K562 (cell line): ENCODE data around the gene QRICH1. TPM values are rescaled to one million over a fixed set of nuclear protein-coding genes. Genes with fewer than 3 reads are reported as not detected.

ENCODE experiments used
- ETV1 ChIP-seq: fragments of 450-650 bp; conservative IDR thresholded peaks from 2 replicates; pipeline ENCODE4 v1.6.1; 2016; ENCODE audit warnings: missing genetic modification characterization, control low read depth, low read depth, missing compliant biosample characterization
- HLTF ChIP-seq: fragments of 450-650 bp; IDR thresholded peaks from 2 replicates; pipeline ENCODE4 v1.6.1; 2016
- KDM1A ChIP-seq, 2 experiments: fragments of 450-650 bp; IDR thresholded peaks; 2 replicates each; pipeline ENCODE4 v1.6.1; 2016; ENCODE audit warnings: mild to moderate bottlenecking in 2 of 2
- RBM14 ChIP-seq: fragments of 200-400 bp; formaldehyde crosslinking; IDR thresholded peaks from 2 replicates; pipeline ENCODE4 v1.6.1; 2018; ENCODE audit warnings: low read depth, mild to moderate bottlenecking, low read length, moderate library complexity, borderline replicate concordance; ENCODE audit not compliant: insufficient read depth
- SP2 ChIP-seq: IDR thresholded peaks from 2 replicates; pipeline ENCODE4 v1.6.1; 2011; ENCODE audit warnings: mild to moderate bottlenecking, low read depth, low read length, moderate library complexity; ENCODE audit not compliant: poor library complexity, severe bottlenecking; ENCODE audit errors: extremely low read depth
- TCF7L2 ChIP-seq: fragments of 150-350 bp; IDR thresholded peaks from 2 replicates; pipeline ENCODE4 v1.6.1; 2016; ENCODE audit warnings: low read depth, mild to moderate bottlenecking, low read length, moderate library complexity
- ZNF175 ChIP-seq: fragments of 200-800 bp; sonication (Bioruptor generic); IDR thresholded peaks from 2 replicates; pipeline ENCODE4 v1.6.1; 2016; ENCODE audit warnings: low read depth, mild to moderate bottlenecking, missing genetic modification characterization, missing compliant biosample characterization
- ZNF75A ChIP-seq: fragments of 450-650 bp; formaldehyde crosslinking; IDR thresholded peaks from 2 replicates; pipeline ENCODE4 v1.4.0; 2020; ENCODE audit warnings: mild to moderate bottlenecking
- polyA plus RNA-seq, 8 experiments: library from polyadenylated mRNA; depleted of rRNA in 4 of 8; stranded (reverse) in 5 of 8; unstranded in 3 of 8; fragments of >200 nt; fragmentation: Nextera tagmentation in 2 of 8; fragmentation: Illumina TruSeq in 1 of 8; extraction: Ambion mirVana in 2 of 8; extraction: Trizol in 1 of 8; gene quantifications; 2 replicates each; pipeline versions ENCODE4 v1.2.1 to v1.2.3, GENCODE V29; 2011 to 2014; ENCODE audit warnings: inconsistent platforms in 1 of 8, missing spikeins in 1 of 8
- total RNA-seq, 7 experiments: library from RNA; depleted of rRNA in 6 of 7; stranded (reverse); fragments of >200 nt in 6 of 7; fragmentation: Illumina TruSeq in 2 of 7; extraction: Trizol in 2 of 7; gene quantifications; 2 replicates each; pipeline versions ENCODE4 v1.2.1 to v1.2.3, GENCODE V29; 2011 to 2021; ENCODE audit warnings: low replicate concordance in 1 of 7
- TF ChIP-seq, protein P1 (sequence below): sonication (generic); formaldehyde crosslinking; IDR thresholded peaks from 2 replicates; pipeline ENCODE4 v1.8.0; 2022; ENCODE audit warnings: mild to moderate bottlenecking, missing genetic modification reagents
- TF ChIP-seq, protein P2 (sequence below): fragments of 250-450 bp; sonication (Bioruptor Pico); IDR thresholded peaks from 2 replicates; pipeline ENCODE4 v1.8.0; 2021; ENCODE audit warnings: moderate library complexity, mild to moderate bottlenecking, inconsistent platforms
- TF ChIP-seq, protein P3 (sequence below): fragments of 450-650 bp; IDR thresholded peaks from 2 replicates; pipeline ENCODE4 v1.6.1; 2016; ENCODE audit warnings: mild to moderate bottlenecking, moderate library complexity
- TF ChIP-seq, protein P4 (sequence below): IDR thresholded peaks from 2 replicates; pipeline ENCODE4 v1.6.1; 2011; ENCODE audit not compliant: insufficient read length; ENCODE audit errors: extremely low read depth

The QRICH1 gene
- total and polyA plus RNA-seq, 9 of the 15 experiments (the other 6 are each of a cell fraction or from before 2014, with no cell fraction given) = 20.1 to 99.2 (median 56.7) TPM

DNA sequence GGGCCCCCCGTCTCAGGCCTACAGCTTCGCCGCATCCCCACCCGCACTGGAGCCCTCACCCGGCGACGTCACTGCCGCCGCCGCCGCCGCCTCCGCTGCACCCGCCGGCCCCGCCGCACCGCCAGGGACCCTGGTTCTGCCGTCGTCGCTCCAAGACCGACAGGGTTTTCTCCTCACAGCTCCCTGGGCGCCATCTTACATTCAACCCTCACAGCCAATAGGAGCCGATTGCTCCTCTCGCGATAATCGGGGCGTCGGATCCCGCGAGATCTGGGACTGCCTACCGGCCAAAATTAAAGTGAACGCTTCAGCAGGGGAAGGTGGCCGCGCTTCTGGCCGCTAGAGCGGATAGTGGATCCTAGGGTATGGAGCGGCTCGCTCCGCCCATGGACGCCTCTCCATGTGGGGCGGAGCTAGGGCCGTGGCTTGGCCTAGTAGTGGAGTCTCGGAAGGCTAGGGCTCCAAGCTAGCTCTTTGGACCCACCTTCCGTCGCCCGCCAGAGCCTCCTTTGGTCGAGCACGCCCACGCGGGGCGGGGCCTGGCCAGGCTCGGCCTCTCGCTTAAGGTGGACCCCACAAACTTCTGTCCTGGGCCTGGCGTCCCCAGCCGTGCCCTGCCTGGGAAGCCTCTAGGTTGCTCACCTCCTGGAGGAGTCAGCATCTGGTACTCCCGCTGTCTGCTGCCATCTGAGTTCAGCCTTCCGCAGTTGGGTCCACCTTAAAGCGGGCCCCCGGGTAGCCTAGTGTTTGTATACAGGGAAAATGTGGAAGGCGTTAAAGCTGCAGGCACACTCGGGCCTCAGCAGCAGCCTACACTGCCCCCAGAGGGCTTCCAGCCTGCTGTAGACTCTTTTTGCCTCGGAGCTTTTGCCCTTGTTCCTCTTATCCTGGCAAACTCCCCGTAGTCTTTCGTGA, at the start of gene QRICH1 (continued):
- TF ChIP-seq ETV1 = 0 out of 2 replicates have a peak, but pooled peaks have one; percentile 29
- TF ChIP-seq, protein P1, sequence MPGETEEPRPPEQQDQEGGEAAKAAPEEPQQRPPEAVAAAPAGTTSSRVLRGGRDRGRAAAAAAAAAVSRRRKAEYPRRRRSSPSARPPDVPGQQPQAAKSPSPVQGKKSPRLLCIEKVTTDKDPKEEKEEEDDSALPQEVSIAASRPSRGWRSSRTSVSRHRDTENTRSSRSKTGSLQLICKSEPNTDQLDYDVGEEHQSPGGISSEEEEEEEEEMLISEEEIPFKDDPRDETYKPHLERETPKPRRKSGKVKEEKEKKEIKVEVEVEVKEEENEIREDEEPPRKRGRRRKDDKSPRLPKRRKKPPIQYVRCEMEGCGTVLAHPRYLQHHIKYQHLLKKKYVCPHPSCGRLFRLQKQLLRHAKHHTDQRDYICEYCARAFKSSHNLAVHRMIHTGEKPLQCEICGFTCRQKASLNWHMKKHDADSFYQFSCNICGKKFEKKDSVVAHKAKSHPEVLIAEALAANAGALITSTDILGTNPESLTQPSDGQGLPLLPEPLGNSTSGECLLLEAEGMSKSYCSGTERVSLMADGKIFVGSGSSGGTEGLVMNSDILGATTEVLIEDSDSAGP (CRISPR knock-in tag) = peak; percentile 97
- TF ChIP-seq SP2 = no peak
- TF ChIP-seq ZNF175 (CRISPR knock-in tag) = 0 out of 2 replicates have a peak, but pooled peaks have one; percentile 9
- TF ChIP-seq TCF7L2 = no peak
- TF ChIP-seq, protein P2, sequence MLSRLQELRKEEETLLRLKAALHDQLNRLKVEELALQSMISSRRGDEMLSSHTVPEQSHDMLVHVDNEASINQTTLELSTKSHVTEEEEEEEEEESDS = no peak
- TF ChIP-seq, protein P3, sequence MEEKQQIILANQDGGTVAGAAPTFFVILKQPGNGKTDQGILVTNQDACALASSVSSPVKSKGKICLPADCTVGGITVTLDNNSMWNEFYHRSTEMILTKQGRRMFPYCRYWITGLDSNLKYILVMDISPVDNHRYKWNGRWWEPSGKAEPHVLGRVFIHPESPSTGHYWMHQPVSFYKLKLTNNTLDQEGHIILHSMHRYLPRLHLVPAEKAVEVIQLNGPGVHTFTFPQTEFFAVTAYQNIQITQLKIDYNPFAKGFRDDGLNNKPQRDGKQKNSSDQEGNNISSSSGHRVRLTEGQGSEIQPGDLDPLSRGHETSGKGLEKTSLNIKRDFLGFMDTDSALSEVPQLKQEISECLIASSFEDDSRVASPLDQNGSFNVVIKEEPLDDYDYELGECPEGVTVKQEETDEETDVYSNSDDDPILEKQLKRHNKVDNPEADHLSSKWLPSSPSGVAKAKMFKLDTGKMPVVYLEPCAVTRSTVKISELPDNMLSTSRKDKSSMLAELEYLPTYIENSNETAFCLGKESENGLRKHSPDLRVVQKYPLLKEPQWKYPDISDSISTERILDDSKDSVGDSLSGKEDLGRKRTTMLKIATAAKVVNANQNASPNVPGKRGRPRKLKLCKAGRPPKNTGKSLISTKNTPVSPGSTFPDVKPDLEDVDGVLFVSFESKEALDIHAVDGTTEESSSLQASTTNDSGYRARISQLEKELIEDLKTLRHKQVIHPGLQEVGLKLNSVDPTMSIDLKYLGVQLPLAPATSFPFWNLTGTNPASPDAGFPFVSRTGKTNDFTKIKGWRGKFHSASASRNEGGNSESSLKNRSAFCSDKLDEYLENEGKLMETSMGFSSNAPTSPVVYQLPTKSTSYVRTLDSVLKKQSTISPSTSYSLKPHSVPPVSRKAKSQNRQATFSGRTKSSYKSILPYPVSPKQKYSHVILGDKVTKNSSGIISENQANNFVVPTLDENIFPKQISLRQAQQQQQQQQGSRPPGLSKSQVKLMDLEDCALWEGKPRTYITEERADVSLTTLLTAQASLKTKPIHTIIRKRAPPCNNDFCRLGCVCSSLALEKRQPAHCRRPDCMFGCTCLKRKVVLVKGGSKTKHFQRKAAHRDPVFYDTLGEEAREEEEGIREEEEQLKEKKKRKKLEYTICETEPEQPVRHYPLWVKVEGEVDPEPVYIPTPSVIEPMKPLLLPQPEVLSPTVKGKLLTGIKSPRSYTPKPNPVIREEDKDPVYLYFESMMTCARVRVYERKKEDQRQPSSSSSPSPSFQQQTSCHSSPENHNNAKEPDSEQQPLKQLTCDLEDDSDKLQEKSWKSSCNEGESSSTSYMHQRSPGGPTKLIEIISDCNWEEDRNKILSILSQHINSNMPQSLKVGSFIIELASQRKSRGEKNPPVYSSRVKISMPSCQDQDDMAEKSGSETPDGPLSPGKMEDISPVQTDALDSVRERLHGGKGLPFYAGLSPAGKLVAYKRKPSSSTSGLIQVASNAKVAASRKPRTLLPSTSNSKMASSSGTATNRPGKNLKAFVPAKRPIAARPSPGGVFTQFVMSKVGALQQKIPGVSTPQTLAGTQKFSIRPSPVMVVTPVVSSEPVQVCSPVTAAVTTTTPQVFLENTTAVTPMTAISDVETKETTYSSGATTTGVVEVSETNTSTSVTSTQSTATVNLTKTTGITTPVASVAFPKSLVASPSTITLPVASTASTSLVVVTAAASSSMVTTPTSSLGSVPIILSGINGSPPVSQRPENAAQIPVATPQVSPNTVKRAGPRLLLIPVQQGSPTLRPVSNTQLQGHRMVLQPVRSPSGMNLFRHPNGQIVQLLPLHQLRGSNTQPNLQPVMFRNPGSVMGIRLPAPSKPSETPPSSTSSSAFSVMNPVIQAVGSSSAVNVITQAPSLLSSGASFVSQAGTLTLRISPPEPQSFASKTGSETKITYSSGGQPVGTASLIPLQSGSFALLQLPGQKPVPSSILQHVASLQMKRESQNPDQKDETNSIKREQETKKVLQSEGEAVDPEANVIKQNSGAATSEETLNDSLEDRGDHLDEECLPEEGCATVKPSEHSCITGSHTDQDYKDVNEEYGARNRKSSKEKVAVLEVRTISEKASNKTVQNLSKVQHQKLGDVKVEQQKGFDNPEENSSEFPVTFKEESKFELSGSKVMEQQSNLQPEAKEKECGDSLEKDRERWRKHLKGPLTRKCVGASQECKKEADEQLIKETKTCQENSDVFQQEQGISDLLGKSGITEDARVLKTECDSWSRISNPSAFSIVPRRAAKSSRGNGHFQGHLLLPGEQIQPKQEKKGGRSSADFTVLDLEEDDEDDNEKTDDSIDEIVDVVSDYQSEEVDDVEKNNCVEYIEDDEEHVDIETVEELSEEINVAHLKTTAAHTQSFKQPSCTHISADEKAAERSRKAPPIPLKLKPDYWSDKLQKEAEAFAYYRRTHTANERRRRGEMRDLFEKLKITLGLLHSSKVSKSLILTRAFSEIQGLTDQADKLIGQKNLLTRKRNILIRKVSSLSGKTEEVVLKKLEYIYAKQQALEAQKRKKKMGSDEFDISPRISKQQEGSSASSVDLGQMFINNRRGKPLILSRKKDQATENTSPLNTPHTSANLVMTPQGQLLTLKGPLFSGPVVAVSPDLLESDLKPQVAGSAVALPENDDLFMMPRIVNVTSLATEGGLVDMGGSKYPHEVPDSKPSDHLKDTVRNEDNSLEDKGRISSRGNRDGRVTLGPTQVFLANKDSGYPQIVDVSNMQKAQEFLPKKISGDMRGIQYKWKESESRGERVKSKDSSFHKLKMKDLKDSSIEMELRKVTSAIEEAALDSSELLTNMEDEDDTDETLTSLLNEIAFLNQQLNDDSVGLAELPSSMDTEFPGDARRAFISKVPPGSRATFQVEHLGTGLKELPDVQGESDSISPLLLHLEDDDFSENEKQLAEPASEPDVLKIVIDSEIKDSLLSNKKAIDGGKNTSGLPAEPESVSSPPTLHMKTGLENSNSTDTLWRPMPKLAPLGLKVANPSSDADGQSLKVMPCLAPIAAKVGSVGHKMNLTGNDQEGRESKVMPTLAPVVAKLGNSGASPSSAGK = no peak
- TF ChIP-seq, protein P4, sequence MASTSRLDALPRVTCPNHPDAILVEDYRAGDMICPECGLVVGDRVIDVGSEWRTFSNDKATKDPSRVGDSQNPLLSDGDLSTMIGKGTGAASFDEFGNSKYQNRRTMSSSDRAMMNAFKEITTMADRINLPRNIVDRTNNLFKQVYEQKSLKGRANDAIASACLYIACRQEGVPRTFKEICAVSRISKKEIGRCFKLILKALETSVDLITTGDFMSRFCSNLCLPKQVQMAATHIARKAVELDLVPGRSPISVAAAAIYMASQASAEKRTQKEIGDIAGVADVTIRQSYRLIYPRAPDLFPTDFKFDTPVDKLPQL = no peak
- TF ChIP-seq HLTF = no peak
- TF ChIP-seq ZNF75A (CRISPR knock-in tag) = no peak
- no peak for TF ChIP-seq RBM14
- no peak for TF ChIP-seq KDM1A (IDR thresholded peaks at IDR 0.05)
